SK-N-SH treated with all-trans-retinoic acid at 6 μM for 48 hours (cell line): ENCODE results near the gene SCN2A.

Experiments used
- ATAC-seq: fragments of 200-7000 bp; cut with Tn5 transposase; 3 replicates; pipeline ENCODE4 v1.9.1; 2020; ENCODE audit warnings: mild to moderate bottlenecking, moderate library complexity
- ARNTL ChIP-seq: fragments of 450-650 bp; formaldehyde crosslinking; IDR thresholded peaks from 2 replicates; pipeline ENCODE4 v1.5.0; 2020; ENCODE audit warnings: low read depth, mild to moderate bottlenecking, moderate library complexity, borderline replicate concordance
- BACH2 ChIP-seq: fragments of 250-450 bp; sonication (Bioruptor Pico); IDR thresholded peaks from 2 replicates; pipeline ENCODE4 v1.9.0; 2021; ENCODE audit warnings: mild to moderate bottlenecking, borderline replicate concordance
- ESRRG ChIP-seq: fragments of 250-450 bp; sonication (Bioruptor Pico); IDR thresholded peaks from 2 replicates; pipeline ENCODE4 v1.6.1; 2021; ENCODE audit warnings: mild to moderate bottlenecking
- GLIS3 ChIP-seq: fragments of 250-450 bp; sonication (Bioruptor Pico); IDR thresholded peaks from 2 replicates; pipeline ENCODE4 v1.5.0; 2020; ENCODE audit warnings: mild to moderate bottlenecking, moderate library complexity
- ISL1 ChIP-seq: fragments of 250-450 bp; sonication (Bioruptor Pico); IDR thresholded peaks from 2 replicates; pipeline ENCODE4 v2.1.2; 2022; ENCODE audit warnings: mild to moderate bottlenecking, moderate library complexity
- OSR1 ChIP-seq: fragments of 250-450 bp; sonication (Bioruptor Pico); IDR thresholded peaks from 2 replicates; pipeline ENCODE4 v1.8.0; 2022; ENCODE audit warnings: moderate library complexity, mild to moderate bottlenecking, inconsistent platforms
- PPARA ChIP-seq: fragments of 250-450 bp; sonication (Bioruptor Pico); IDR thresholded peaks from 2 replicates; pipeline ENCODE4 v1.5.0; 2020; ENCODE audit warnings: mild to moderate bottlenecking, borderline replicate concordance
- RARB ChIP-seq: fragments of 250-450 bp; sonication (Bioruptor Pico); IDR thresholded peaks from 2 replicates; pipeline ENCODE4 v1.8.0; 2021; ENCODE audit warnings: mild to moderate bottlenecking, moderate library complexity
- SNAI2 ChIP-seq: fragments of 250-450 bp; sonication (Bioruptor Pico); IDR thresholded peaks from 2 replicates; pipeline ENCODE4 v1.5.0; 2020; ENCODE audit warnings: mild to moderate bottlenecking, moderate library complexity
- TCF4 ChIP-seq: fragments of 250-450 bp; sonication (Bioruptor Pico); IDR thresholded peaks from 2 replicates; pipeline ENCODE4 v1.8.0; 2021; ENCODE audit warnings: mild to moderate bottlenecking, moderate library complexity, borderline replicate concordance
- TOX ChIP-seq: fragments of 250-450 bp; sonication (Bioruptor Pico); IDR thresholded peaks from 2 replicates; pipeline ENCODE4 v1.8.0; 2021; ENCODE audit warnings: mild to moderate bottlenecking, moderate library complexity, borderline replicate concordance
- ZFP3 ChIP-seq: fragments of 250-450 bp; sonication (Bioruptor Pico); IDR thresholded peaks from 2 replicates; pipeline ENCODE4 v1.5.0; 2020; ENCODE audit warnings: mild to moderate bottlenecking, moderate library complexity
- ZFP30 ChIP-seq: fragments of 450-650 bp; formaldehyde crosslinking; IDR thresholded peaks from 2 replicates; pipeline ENCODE4 v1.5.0; 2022; ENCODE audit warnings: mild to moderate bottlenecking, moderate library complexity
- ZNF565 ChIP-seq: fragments of 450-650 bp; formaldehyde crosslinking; conservative IDR thresholded peaks from 2 replicates; pipeline ENCODE4 v1.5.0; 2020; ENCODE audit warnings: low read depth, mild to moderate bottlenecking, moderate library complexity
- ZNF70 ChIP-seq: fragments of 450-650 bp; formaldehyde crosslinking; IDR thresholded peaks from 2 replicates; pipeline ENCODE4 v1.5.0; 2020; ENCODE audit warnings: mild to moderate bottlenecking, moderate library complexity
- ZNF8 ChIP-seq: fragments of 450-650 bp; formaldehyde crosslinking; IDR thresholded peaks from 2 replicates; pipeline ENCODE4 v1.5.0; 2020; ENCODE audit warnings: mild to moderate bottlenecking, moderate library complexity
- TF ChIP-seq, protein P1 (sequence below): fragments of 250-450 bp; sonication (Bioruptor Pico); IDR thresholded peaks from 2 replicates; pipeline ENCODE4 v1.8.0; 2021; ENCODE audit warnings: low read depth, mild to moderate bottlenecking, moderate library complexity, borderline replicate concordance
- TF ChIP-seq, protein P2 (sequence below): fragments of 250-450 bp; sonication (Bioruptor Pico); IDR thresholded peaks from 2 replicates; pipeline ENCODE4 v1.5.1; 2021; ENCODE audit warnings: mild to moderate bottlenecking, moderate library complexity
- TF ChIP-seq, protein P3 (sequence below): fragments of 250-450 bp; sonication (Bioruptor Pico); IDR thresholded peaks from 2 replicates; pipeline ENCODE4 v1.8.0; 2020; ENCODE audit warnings: mild to moderate bottlenecking, moderate library complexity, borderline replicate concordance
- TF ChIP-seq, protein P4 (sequence below): fragments of 250-450 bp; sonication (Bioruptor Pico); IDR thresholded peaks from 2 replicates; pipeline ENCODE4 v1.5.1; 2020; ENCODE audit warnings: low read depth, mild to moderate bottlenecking, moderate library complexity
- TF ChIP-seq, protein P5 (sequence below): fragments of 250-450 bp; sonication (Bioruptor Pico); IDR thresholded peaks from 2 replicates; pipeline ENCODE4 v1.5.0; 2020; ENCODE audit warnings: mild to moderate bottlenecking, moderate library complexity

The SCN2A gene

DNA sequence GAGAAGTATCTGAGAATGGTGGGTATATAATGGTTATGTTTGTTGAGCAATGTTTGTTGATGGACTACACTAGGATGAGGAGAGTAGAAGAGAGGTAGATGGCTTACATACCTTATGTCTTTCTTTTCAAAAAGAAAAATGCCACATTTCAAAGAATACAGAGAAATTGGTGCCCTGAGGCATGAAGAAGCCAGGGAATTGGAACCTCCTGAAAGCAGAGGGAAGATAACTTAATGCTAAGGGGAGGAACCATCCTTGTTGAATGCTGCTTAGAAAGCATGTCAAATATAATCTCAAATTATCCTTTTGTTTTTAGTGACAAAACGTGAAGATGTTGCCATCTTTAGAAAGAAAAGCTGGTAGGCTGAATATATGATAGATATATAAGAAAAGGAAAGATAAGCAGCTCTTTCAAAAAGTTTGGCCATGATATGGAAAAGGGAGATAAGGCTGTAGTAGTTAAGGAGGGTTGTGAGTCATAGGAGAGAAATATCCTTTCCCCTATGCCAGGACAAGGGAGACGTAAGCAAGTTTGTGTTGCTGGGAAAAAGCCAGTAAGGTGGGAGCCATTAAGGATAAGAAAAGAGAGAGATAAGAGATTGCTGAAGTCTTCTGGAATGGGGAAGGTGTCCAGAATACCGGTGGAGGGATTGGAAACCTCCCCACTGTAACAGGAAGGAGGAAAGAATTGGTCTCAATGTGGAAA lies 66.3 kb downstream of the SCN2A start (continued):
- TF ChIP-seq ISL1 (CRISPR knock-in tag) (no peak), ESRRG (CRISPR knock-in tag) (no peak), GLIS3 (CRISPR knock-in tag) (no peak), RARB (no peak), TCF4 (CRISPR knock-in tag) (no peak)
- TF ChIP-seq, protein P1, sequence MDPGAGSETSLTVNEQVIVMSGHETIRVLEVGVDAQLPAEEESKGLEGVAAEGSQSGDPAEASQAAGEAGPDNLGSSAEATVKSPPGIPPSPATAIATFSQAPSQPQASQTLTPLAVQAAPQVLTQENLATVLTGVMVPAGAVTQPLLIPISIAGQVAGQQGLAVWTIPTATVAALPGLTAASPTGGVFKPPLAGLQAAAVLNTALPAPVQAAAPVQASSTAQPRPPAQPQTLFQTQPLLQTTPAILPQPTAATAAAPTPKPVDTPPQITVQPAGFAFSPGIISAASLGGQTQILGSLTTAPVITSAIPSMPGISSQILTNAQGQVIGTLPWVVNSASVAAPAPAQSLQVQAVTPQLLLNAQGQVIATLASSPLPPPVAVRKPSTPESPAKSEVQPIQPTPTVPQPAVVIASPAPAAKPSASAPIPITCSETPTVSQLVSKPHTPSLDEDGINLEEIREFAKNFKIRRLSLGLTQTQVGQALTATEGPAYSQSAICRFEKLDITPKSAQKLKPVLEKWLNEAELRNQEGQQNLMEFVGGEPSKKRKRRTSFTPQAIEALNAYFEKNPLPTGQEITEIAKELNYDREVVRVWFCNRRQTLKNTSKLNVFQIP (CRISPR knock-in tag) = no peak
- TF ChIP-seq, all 23 proteins: peak for 0

DNA sequence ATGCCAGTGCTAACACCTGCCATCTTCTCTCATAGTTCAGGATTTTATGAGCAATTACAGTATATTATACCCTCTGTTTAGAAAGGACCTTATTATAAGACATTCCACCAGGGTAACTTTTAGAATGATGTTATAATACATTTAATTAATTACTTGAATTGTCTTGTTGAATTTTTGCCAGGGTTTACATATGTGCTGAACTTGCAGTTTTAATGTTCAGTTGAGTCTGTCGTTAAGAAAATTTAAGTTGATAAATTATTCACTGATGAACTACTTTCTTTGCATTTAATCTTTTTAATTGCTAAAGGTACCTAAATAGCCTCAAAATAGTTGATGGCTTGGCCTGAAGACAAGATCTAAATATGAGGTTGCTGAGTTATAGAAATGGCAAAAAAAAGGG lies 68.1 kb downstream of the SCN2A start:
- TF ChIP-seq ARNTL (CRISPR knock-in tag) (no peak), PPARA (CRISPR knock-in tag) (no peak), ESRRG (CRISPR knock-in tag) (no peak), GLIS3 (CRISPR knock-in tag) (no peak), ZNF565 (no peak), TCF4 (CRISPR knock-in tag) (no peak), ZFP3 (CRISPR knock-in tag) (no peak), BACH2 (no peak), SNAI2 (CRISPR knock-in tag) (no peak), ZFP30 (CRISPR knock-in tag) (no peak), ISL1 (CRISPR knock-in tag) (no peak), ZNF70 (no peak), OSR1 (CRISPR knock-in tag) (no peak), TOX (CRISPR knock-in tag) (no peak), ZNF8 (no peak)
- TF ChIP-seq, protein P2, sequence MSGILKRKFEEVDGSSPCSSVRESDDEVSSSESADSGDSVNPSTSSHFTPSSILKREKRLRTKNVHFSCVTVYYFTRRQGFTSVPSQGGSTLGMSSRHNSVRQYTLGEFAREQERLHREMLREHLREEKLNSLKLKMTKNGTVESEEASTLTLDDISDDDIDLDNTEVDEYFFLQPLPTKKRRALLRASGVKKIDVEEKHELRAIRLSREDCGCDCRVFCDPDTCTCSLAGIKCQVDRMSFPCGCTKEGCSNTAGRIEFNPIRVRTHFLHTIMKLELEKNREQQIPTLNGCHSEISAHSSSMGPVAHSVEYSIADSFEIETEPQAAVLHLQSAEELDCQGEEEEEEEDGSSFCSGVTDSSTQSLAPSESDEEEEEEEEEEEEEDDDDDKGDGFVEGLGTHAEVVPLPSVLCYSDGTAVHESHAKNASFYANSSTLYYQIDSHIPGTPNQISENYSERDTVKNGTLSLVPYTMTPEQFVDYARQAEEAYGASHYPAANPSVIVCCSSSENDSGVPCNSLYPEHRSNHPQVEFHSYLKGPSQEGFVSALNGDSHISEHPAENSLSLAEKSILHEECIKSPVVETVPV (CRISPR knock-in tag) = no peak
- TF ChIP-seq, protein P3, sequence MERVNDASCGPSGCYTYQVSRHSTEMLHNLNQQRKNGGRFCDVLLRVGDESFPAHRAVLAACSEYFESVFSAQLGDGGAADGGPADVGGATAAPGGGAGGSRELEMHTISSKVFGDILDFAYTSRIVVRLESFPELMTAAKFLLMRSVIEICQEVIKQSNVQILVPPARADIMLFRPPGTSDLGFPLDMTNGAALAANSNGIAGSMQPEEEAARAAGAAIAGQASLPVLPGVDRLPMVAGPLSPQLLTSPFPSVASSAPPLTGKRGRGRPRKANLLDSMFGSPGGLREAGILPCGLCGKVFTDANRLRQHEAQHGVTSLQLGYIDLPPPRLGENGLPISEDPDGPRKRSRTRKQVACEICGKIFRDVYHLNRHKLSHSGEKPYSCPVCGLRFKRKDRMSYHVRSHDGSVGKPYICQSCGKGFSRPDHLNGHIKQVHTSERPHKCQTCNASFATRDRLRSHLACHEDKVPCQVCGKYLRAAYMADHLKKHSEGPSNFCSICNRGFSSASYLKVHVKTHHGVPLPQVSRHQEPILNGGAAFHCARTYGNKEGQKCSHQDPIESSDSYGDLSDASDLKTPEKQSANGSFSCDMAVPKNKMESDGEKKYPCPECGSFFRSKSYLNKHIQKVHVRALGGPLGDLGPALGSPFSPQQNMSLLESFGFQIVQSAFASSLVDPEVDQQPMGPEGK = no peak
- TF ChIP-seq, protein P4, sequence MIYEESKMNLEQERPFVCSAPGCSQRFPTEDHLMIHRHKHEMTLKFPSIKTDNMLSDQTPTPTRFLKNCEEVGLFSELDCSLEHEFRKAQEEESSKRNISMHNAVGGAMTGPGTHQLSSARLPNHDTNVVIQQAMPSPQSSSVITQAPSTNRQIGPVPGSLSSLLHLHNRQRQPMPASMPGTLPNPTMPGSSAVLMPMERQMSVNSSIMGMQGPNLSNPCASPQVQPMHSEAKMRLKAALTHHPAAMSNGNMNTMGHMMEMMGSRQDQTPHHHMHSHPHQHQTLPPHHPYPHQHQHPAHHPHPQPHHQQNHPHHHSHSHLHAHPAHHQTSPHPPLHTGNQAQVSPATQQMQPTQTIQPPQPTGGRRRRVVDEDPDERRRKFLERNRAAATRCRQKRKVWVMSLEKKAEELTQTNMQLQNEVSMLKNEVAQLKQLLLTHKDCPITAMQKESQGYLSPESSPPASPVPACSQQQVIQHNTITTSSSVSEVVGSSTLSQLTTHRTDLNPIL = no peak
- TF ChIP-seq, protein P1 (CRISPR knock-in tag) = no peak
- TF ChIP-seq, protein P5, sequence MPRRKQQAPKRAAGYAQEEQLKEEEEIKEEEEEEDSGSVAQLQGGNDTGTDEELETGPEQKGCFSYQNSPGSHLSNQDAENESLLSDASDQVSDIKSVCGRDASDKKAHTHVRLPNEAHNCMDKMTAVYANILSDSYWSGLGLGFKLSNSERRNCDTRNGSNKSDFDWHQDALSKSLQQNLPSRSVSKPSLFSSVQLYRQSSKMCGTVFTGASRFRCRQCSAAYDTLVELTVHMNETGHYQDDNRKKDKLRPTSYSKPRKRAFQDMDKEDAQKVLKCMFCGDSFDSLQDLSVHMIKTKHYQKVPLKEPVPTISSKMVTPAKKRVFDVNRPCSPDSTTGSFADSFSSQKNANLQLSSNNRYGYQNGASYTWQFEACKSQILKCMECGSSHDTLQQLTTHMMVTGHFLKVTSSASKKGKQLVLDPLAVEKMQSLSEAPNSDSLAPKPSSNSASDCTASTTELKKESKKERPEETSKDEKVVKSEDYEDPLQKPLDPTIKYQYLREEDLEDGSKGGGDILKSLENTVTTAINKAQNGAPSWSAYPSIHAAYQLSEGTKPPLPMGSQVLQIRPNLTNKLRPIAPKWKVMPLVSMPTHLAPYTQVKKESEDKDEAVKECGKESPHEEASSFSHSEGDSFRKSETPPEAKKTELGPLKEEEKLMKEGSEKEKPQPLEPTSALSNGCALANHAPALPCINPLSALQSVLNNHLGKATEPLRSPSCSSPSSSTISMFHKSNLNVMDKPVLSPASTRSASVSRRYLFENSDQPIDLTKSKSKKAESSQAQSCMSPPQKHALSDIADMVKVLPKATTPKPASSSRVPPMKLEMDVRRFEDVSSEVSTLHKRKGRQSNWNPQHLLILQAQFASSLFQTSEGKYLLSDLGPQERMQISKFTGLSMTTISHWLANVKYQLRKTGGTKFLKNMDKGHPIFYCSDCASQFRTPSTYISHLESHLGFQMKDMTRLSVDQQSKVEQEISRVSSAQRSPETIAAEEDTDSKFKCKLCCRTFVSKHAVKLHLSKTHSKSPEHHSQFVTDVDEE (CRISPR knock-in tag) = no peak
- no peak for ATAC-seq
